ENCODE results near the gene CFAP161. TPM values are rescaled to one million over a fixed set of nuclear protein-coding genes. Genes with fewer than 3 reads are reported as not detected.
"Not testable (repeated sequence)": the region's sequence is repeated elsewhere in the genome, so short reads cannot be mapped to it uniquely, and the experiment has no call there.

CFAP161 gene
- total RNA-seq, 1 donor from 2014 or later = 0.71 TPM

- no peak for DNase-seq (ENCODE audit: low spot score)
Measured at GRCh38 chr15:81157195-81157938, 23.3 kb downstream of the CFAP161 start.

- DNase-seq (ENCODE audit: low spot score) = no peak
Measured at GRCh38 chr15:81157939-81158223, 23.8 kb downstream of the CFAP161 start.

- not testable (repeated sequence) for DNase-seq (ENCODE audit: low spot score)
Measured at GRCh38 chr15:81158561-81158960, 24.5 kb downstream of the CFAP161 start.

- DNase-seq (ENCODE audit: low spot score) = no peak
Measured at GRCh38 chr15:81160312-81161159, 26.5 kb downstream of the CFAP161 start.

DNA sequence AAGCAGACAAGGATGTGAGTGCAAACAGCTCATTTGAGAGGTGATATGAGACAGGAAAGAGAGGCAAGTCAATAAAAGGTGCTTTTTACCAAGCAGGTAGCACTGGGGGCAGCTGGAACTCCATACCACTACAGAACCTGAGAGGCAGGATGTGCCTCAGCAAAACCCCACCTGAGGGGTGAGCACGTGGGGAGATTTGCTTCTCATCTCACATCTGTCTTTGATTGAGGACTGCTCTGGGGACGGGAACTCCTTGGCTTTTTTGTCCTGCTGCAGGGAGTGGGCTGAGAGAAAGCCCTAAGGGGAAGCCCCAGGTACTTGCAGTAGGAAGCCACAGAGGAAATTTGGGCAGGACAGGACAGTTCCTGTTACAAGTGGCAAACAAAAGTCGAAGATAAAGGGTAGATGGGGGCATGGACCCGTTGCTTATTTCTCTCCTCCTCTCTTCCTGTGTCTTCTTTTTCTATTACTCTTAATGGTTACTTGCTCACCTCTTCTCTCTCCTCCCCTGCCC, 27.1 kb downstream of the CFAP161 start:
- no peak for DNase-seq (ENCODE audit: low spot score)

GRCh38 chr15:81161851-81162250, 27.8 kb downstream of the CFAP161 start:
- DNase-seq (ENCODE audit: low spot score) = no peak

- DNase-seq (ENCODE audit: low spot score) = no peak
Measured at GRCh38 chr15:81163961-81164800, 30.1 kb downstream of the CFAP161 start.

- no peak for DNase-seq (ENCODE audit: low spot score)
Measured at GRCh38 chr15:81165535-81165934, 31.5 kb downstream of the CFAP161 start.

- DNase-seq (ENCODE audit: low spot score) = no peak
Measured at GRCh38 chr15:81166636-81167305, 32.7 kb downstream of the CFAP161 start.

- no peak for DNase-seq (ENCODE audit: low spot score)
Measured at GRCh38 chr15:81168131-81168526, 34.1 kb downstream of the CFAP161 start.

DNA sequence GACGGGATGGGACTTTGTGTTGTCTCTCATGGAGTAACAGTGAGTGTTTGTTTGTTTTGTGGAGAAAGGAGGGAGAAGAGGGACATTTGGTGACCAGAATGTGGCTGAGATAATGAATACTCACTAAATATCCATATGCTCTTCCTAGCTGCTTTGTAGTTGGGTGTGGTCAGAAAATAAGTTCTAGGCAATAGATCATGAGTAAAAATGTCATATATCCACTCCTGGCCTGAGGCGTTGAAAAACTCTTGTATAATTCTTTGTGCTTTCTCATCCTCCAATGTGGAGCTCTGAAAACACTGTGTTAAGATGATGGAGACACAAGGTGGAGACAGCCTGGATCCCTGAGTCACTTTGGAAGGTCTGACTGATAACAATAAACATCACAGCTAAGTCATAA, 34.6 kb downstream of the CFAP161 start:
- DNase-seq (ENCODE audit: low spot score) = no peak

GRCh38 chr15:81170511-81170910, 36.4 kb downstream of the CFAP161 start:
- DNase-seq (ENCODE audit: low spot score) = no peak

DNA sequence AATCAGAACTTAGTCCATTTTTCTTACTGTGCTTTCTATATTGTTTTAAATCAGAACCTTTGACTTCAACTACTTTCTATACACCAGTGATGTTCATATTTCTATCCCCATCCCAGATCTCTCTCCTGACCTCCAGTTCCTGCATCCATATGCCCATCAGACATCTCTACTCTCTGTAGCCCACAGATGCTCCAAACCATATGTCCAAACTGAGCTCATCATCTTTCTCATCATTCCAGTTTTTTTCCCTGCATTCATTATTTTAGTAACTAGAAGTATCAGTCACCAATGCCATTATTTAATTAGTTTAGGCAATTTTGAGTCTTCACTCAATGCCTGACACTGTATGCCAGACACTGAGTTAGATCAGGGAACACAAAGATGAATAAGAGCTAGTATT, 37.2 kb downstream of the CFAP161 start:
- no peak for DNase-seq (ENCODE audit: low spot score)

- DNase-seq (ENCODE audit: low spot score) = no peak
Measured at GRCh38 chr15:81174125-81174791, 40.2 kb downstream of the CFAP161 start.

- DNase-seq (ENCODE audit: low spot score) = no peak
Measured at GRCh38 chr15:81174792-81175327, 40.8 kb downstream of the CFAP161 start.

- DNase-seq (ENCODE audit: low spot score) = no peak
Measured at GRCh38 chr15:81175496-81175895, 41.4 kb downstream of the CFAP161 start.

DNA sequence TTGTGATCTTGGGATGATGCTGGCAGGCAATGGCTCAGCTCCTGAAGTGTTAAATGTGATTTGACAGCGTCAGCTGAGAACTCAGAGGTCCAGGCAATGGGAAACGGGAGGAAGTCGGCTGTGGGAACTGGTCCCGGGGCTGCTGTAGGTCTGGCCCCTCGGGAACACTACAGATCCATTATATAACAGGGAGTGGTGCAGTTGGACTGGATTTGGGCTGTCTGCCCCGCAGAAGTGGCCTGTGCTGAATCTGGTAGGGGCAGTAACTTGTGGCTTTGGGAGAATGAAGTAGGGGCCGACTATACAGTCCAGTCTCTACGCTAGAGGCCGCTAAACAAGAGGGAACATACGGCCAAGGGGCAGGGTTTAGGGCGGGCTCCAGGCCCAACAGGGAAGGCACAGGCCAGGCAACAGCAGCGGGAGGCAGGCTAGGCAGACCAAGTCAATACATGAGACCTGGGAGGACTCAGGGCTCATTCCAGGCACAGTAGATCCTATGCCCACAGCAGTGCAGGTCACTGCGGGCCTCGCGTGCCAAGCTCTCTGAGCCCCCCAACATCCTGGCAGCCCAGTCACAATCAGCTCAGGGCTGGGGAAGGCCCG, 42.3 kb downstream of the CFAP161 start:
- DNase-seq (ENCODE audit: low spot score) = no peak

DNA sequence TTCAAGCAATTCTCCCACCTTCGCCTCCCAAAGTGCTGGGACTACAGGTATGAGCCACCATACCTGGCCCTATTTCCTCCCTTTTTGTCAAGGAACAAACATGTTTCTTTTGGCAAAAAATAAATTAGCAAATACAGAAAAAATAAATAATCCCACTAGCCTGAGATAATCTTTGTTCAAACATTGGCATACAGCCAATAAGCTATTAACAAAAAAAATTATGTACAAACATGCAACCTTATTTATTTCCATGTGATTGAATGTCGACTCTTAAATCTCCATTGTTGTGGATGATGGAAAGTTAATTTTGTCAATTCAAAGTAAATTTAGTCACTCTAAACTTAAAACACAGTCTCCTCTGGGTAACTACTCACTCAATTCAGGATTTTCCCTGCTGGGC, 44.3 kb downstream of the CFAP161 start:
- no peak for DNase-seq (ENCODE audit: low spot score)

GRCh38 chr15:81181220-81181619, 47.1 kb downstream of the CFAP161 start:
- no peak for DNase-seq (ENCODE audit: low spot score)
